Peyer's patch (tissue), 4 donors: ENCODE measurements around the gene GRIA3.

Experiments
- POLR2A ChIP-seq, 2 donors: fragments of 450-650 bp; IDR thresholded peaks; one replicate each; pipeline ENCODE4 v1.5.1; 2017; ENCODE audit warnings: antibody characterized with exemption in 2 of 2, mild to moderate bottlenecking in 2 of 2, moderate library complexity in 2 of 2
- TF ChIP-seq, protein P1 (sequence below), 6 experiments: fragments of 450-650 bp in 4 of 6; fragments of 200-600 bp in 2 of 6; sonication (generic) in 1 of 6; IDR thresholded peaks; one replicate each; pipeline ENCODE4 v1.5.1; 2017 to 2019; ENCODE audit warnings: antibody characterized with exemption in 6 of 6, mild to moderate bottlenecking in 3 of 6, moderate library complexity in 1 of 6

DNA sequence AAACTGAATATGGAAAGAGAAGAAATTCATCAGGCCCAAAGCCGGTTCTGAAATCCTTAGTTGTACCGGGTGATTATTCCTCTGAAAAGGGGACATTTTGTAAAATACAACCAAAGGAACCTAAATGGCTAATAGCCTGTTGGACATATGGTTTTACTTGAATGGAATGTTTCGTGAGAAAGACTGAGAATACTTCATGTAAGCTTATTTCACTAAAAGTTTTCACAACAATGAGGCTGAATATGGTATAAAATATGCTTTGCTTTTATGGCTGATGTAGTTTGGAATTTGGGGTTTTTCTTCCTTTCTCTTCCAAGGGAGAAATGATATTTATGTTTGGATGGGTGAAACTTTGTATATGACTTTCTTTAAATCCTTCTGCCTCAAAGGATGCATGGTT lies 2.7 kb downstream of the GRIA3 start:
- TF ChIP-seq, protein P1, sequence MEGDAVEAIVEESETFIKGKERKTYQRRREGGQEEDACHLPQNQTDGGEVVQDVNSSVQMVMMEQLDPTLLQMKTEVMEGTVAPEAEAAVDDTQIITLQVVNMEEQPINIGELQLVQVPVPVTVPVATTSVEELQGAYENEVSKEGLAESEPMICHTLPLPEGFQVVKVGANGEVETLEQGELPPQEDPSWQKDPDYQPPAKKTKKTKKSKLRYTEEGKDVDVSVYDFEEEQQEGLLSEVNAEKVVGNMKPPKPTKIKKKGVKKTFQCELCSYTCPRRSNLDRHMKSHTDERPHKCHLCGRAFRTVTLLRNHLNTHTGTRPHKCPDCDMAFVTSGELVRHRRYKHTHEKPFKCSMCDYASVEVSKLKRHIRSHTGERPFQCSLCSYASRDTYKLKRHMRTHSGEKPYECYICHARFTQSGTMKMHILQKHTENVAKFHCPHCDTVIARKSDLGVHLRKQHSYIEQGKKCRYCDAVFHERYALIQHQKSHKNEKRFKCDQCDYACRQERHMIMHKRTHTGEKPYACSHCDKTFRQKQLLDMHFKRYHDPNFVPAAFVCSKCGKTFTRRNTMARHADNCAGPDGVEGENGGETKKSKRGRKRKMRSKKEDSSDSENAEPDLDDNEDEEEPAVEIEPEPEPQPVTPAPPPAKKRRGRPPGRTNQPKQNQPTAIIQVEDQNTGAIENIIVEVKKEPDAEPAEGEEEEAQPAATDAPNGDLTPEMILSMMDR (IDR thresholded peaks at IDR 0.05) = no peak
- TF ChIP-seq POLR2A (IDR thresholded peaks at IDR 0.05) = no peak
